ENCODE data around the gene OR7D2.

DNA sequence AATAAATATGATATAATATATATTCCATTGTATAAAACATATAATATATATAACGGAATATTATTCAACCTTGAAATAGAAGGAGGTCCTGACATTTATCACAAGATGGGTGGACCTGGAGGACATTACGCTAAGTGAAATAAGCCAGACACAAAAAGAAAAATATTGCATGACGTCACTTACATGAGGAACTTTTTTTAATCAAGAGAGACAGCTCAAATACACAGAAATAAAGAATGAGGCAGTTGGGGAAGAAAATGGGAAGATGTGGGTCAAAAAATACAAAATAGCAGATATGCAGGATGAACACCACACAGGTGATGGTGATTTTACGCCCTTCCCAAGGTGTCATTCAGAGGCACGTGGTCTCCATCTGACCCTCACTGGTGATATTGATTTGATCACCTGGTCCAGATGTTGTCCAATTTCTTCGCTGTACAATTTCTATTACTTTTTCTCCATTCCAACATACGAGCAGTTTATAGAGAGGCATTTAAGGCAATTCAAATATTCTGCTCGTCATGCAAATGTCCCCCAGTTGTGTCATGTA is 39.1 kb upstream of the OR7D2 start:
- TF ChIP-seq, protein P1, sequence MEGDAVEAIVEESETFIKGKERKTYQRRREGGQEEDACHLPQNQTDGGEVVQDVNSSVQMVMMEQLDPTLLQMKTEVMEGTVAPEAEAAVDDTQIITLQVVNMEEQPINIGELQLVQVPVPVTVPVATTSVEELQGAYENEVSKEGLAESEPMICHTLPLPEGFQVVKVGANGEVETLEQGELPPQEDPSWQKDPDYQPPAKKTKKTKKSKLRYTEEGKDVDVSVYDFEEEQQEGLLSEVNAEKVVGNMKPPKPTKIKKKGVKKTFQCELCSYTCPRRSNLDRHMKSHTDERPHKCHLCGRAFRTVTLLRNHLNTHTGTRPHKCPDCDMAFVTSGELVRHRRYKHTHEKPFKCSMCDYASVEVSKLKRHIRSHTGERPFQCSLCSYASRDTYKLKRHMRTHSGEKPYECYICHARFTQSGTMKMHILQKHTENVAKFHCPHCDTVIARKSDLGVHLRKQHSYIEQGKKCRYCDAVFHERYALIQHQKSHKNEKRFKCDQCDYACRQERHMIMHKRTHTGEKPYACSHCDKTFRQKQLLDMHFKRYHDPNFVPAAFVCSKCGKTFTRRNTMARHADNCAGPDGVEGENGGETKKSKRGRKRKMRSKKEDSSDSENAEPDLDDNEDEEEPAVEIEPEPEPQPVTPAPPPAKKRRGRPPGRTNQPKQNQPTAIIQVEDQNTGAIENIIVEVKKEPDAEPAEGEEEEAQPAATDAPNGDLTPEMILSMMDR (IDR thresholded peaks at IDR 0.05): no peak
- TF ChIP-seq POLR2A (IDR thresholded peaks at IDR 0.05): no peak
